Measurements from ENCODE around the gene MAP4K4.

GRCh38 chr2:101900375-101900774, 202.9 kb downstream of the MAP4K4 start:
- TF ChIP-seq YY1 (IDR thresholded peaks at IDR 0.05; ENCODE audit: insufficient read depth, insufficient read length) (no peak), SUZ12 (IDR thresholded peaks at IDR 0.05; ENCODE audit: extremely low read depth, insufficient read depth, insufficient read length) (no peak), ZNF274 (IDR thresholded peaks at IDR 0.05; ENCODE audit: low read depth, low read length) (no peak)
